CD4-positive, CD25-positive, alpha-beta regulatory T cell (primary cell): ENCODE measurements around the gene CATSPERD. TPM values are rescaled to one million over a fixed set of nuclear protein-coding genes. Genes with fewer than 3 reads are reported as not detected.

Experiments used
- ATAC-seq, 2 donors: fragments of 150-1000 bp; cut with Tn5 transposase; one replicate each; pipeline ENCODE4 v1.10.0; 2021; ENCODE audit warnings: low read depth in 2 of 2, moderate number of reproducible peaks in 2 of 2, moderate library complexity in 1 of 2
- DNase-seq, 3 donors: peaks; one replicate each; pipeline versions ENCODE4 v3.0.0 to v3.0.0-alpha.2; 2012 to 2022; ENCODE audit warnings: mixed read lengths in 1 of 3
- H3K27ac ChIP-seq: one replicate; pipeline ENCODE4 v1.7.0; 2013; ENCODE audit warnings: mild to moderate bottlenecking, low read length; ENCODE audit not compliant: insufficient read depth, poor library complexity, severe bottlenecking
- H3K27me3 ChIP-seq: one replicate; pipeline ENCODE4 v1.7.0; 2013; ENCODE audit warnings: low read length; ENCODE audit not compliant: control insufficient read depth, insufficient read depth
- H3K36me3 ChIP-seq: one replicate; pipeline ENCODE4 v1.7.0; 2013; ENCODE audit warnings: mild to moderate bottlenecking, low read length, moderate library complexity; ENCODE audit not compliant: control insufficient read depth, insufficient read depth
- H3K4me1 ChIP-seq: 2 replicates; pipeline ENCODE4 v1.7.0; 2013; ENCODE audit warnings: mild to moderate bottlenecking, low read length; ENCODE audit not compliant: insufficient read depth, control insufficient read depth, poor library complexity, severe bottlenecking
- H3K4me3 ChIP-seq: one replicate; pipeline ENCODE4 v1.7.0; 2013; ENCODE audit warnings: low read depth, mild to moderate bottlenecking, low read length, moderate library complexity
- H3K9me3 ChIP-seq, 2 experiments: 1 replicate in 1 of 2; 2 replicates in 1 of 2; pipeline ENCODE4 v1.7.0; 2013; ENCODE audit warnings: low read length in 2 of 2, mild to moderate bottlenecking in 1 of 2, moderate library complexity in 1 of 2; ENCODE audit not compliant: control insufficient read depth in 2 of 2
- H3K27ac Mint-ChIP-seq, 3 donors: one replicate each; pipeline ENCODE4 v1.8.0; 2020 to 2022; ENCODE audit warnings: mild to moderate bottlenecking in 3 of 3, mixed read lengths in 3 of 3, moderate library complexity in 2 of 3
- H3K27me3 Mint-ChIP-seq: one replicate; pipeline ENCODE4 v1.8.0; 2022; ENCODE audit warnings: mild to moderate bottlenecking, mixed read lengths
- H3K36me3 Mint-ChIP-seq: one replicate; pipeline ENCODE4 v1.8.0; 2020; ENCODE audit warnings: mixed read lengths
- H3K4me1 Mint-ChIP-seq, 4 donors: one replicate each; pipeline ENCODE4 v1.8.0; 2020 to 2022; ENCODE audit warnings: mixed read lengths in 4 of 4, mild to moderate bottlenecking in 1 of 4
- H3K4me3 Mint-ChIP-seq, 4 donors: one replicate each; pipeline ENCODE4 v1.8.0; 2020 to 2022; ENCODE audit warnings: mild to moderate bottlenecking in 4 of 4, mixed read lengths in 4 of 4, moderate library complexity in 3 of 4
- H3K9me3 Mint-ChIP-seq, 7 donors: one replicate each; pipeline ENCODE4 v1.8.0; 2020 to 2022; ENCODE audit warnings: mixed read lengths in 7 of 7, mild to moderate bottlenecking in 3 of 7, moderate library complexity in 2 of 7
- polyA plus RNA-seq, 4 donors: library from polyadenylated mRNA; unstranded; fragments of 300-500 nt; fragmentation: Illumina TruSeq; gene quantifications; one replicate each; pipeline ENCODE4 v1.2.3, GENCODE V29; 2021
- total RNA-seq: library from RNA; stranded (reverse); gene quantifications from one replicate; pipeline ENCODE4 v1.2.3, GENCODE V29; 2022

The CATSPERD gene
- total and polyA plus RNA-seq, 5 donors from 2014 or later, result 0.17 TPM; not detected in 4

- ATAC-seq, result no peak
- no peaks in the 10 kb centered on the region for H3K27me3 ChIP-seq
Observed at GRCh38 chr19:5706876-5707573, 13.4 kb upstream of the CATSPERD start.

GRCh38 chr19:5707576-5708575 is 12.6 kb upstream of the CATSPERD start:
- no peak overlapping the region for H3K4me3 ChIP-seq
- H3K4me1 Mint-ChIP-seq, result peaks cover 0 to 2% (median 0%) of the 10 kb centered on the region in 4 donors
- no peaks in the 10 kb centered on the region for H3K27me3 Mint-ChIP-seq
- no peak overlapping the region for H3K27ac ChIP-seq
- no peak overlapping the region for H3K4me3 Mint-ChIP-seq
- H3K4me1 ChIP-seq, result no peaks in the 10 kb centered on the region
- no peaks in the 10 kb centered on the region for H3K9me3 Mint-ChIP-seq
- peaks cover 50% of the 10 kb centered on the region for H3K36me3 ChIP-seq
- no peaks in the 10 kb centered on the region for H3K27me3 ChIP-seq
- peaks cover 13% of the 10 kb centered on the region for H3K36me3 Mint-ChIP-seq
- DNase-seq, result no peak
- no peaks in the 10 kb centered on the region for H3K9me3 ChIP-seq
- peak in 1 of 2 donors; percentile 30 for ATAC-seq
- H3K27ac Mint-ChIP-seq, result peak overlapping the region in 1 of 3 donors; percentile 90

More at GRCh38 chr19:5706876-5707573, 13.4 kb upstream of the CATSPERD start:
- H3K36me3 Mint-ChIP-seq, result peaks cover 10% of the 10 kb centered on the region
- H3K9me3 ChIP-seq, result no peaks in the 10 kb centered on the region
- H3K36me3 ChIP-seq, result peaks cover 44% of the 10 kb centered on the region
- no peaks in the 10 kb centered on the region for H3K4me1 ChIP-seq
- peaks cover 0 to 2% (median 0%) of the 10 kb centered on the region in 4 donors for H3K4me1 Mint-ChIP-seq
- no peaks in the 10 kb centered on the region for H3K9me3 Mint-ChIP-seq
- no peak overlapping the region for H3K27ac ChIP-seq
- no peaks in the 10 kb centered on the region for H3K27me3 Mint-ChIP-seq
- peak overlapping the region in 1 of 4 donors; percentile 32 for H3K4me3 Mint-ChIP-seq
- peak overlapping the region in 2 of 3 donors; percentile 31 to 90 for H3K27ac Mint-ChIP-seq
- no peak for DNase-seq
- no peak overlapping the region for H3K4me3 ChIP-seq

GRCh38 chr19:5711025-5711424 is 9.4 kb upstream of the CATSPERD start:
- Mint-ChIP-seq H3K36me3 (peaks cover 10% of the 10 kb centered on the region), H3K9me3 (no peaks in the 10 kb centered on the region), H3K27me3 (no peaks in the 10 kb centered on the region), H3K4me3 (no peak overlapping the region), H3K4me1 (peaks cover 4 to 5% (median 5%) of the 10 kb centered on the region in 4 donors), H3K27ac (no peak overlapping the region)
- H3K4me1 ChIP-seq, result no peaks in the 10 kb centered on the region
- no peaks in the 10 kb centered on the region for H3K9me3 ChIP-seq
- H3K27ac ChIP-seq, result no peak overlapping the region
- no peak overlapping the region for H3K4me3 ChIP-seq
- ATAC-seq (no peak), DNase-seq (no peak)
- no peaks in the 10 kb centered on the region for H3K27me3 ChIP-seq
- peaks cover 51% of the 10 kb centered on the region for H3K36me3 ChIP-seq

GRCh38 chr19:5711713-5712161 is 8.7 kb upstream of the CATSPERD start:
- Histone ChIP-seq H3K36me3 (peaks cover 44% of the 10 kb centered on the region), H3K4me3 (no peak overlapping the region), H3K27me3 (no peaks in the 10 kb centered on the region), H3K27ac (no peak overlapping the region), H3K4me1 (no peaks in the 10 kb centered on the region), H3K9me3 (no peaks in the 10 kb centered on the region)
- Mint-ChIP-seq H3K4me3 (no peak overlapping the region), H3K27ac (no peak overlapping the region), H3K36me3 (peaks cover 7% of the 10 kb centered on the region), H3K4me1 (peaks cover 4 to 6% (median 5%) of the 10 kb centered on the region in 4 donors), H3K9me3 (no peaks in the 10 kb centered on the region), H3K27me3 (no peaks in the 10 kb centered on the region)
- ATAC-seq (no peak), DNase-seq (no peak)

GRCh38 chr19:5713228-5713627 is 7.2 kb upstream of the CATSPERD start:
- Mint-ChIP-seq H3K4me3 (no peak overlapping the region), H3K4me1 (peaks cover 4 to 18% (median 13%) of the 10 kb centered on the region in 4 donors), H3K9me3 (no peaks in the 10 kb centered on the region), H3K27ac (no peak overlapping the region), H3K27me3 (no peaks in the 10 kb centered on the region), H3K36me3 (peaks cover 6% of the 10 kb centered on the region)
- peaks cover 12% of the 10 kb centered on the region for H3K4me1 ChIP-seq
- no peaks in the 10 kb centered on the region for H3K27me3 ChIP-seq
- H3K4me3 ChIP-seq, result no peak overlapping the region
- no peak overlapping the region for H3K27ac ChIP-seq
- no peak for ATAC-seq
- H3K36me3 ChIP-seq, result peaks cover 37% of the 10 kb centered on the region
- no peaks in the 10 kb centered on the region for H3K9me3 ChIP-seq
- DNase-seq, result no peak

GRCh38 chr19:5714816-5715215 is 5.6 kb upstream of the CATSPERD start:
- Mint-ChIP-seq H3K27ac (no peak overlapping the region), H3K4me3 (no peak overlapping the region), H3K27me3 (no peaks in the 10 kb centered on the region), H3K4me1 (peaks cover 4 to 31% (median 24%) of the 10 kb centered on the region in 4 donors), H3K9me3 (no peaks in the 10 kb centered on the region), H3K36me3 (peaks cover 6% of the 10 kb centered on the region)
- Histone ChIP-seq H3K9me3 (no peaks in the 10 kb centered on the region), H3K27ac (no peak overlapping the region), H3K4me3 (no peak overlapping the region), H3K4me1 (peaks cover 25% of the 10 kb centered on the region), H3K36me3 (peaks cover 34% of the 10 kb centered on the region), H3K27me3 (no peaks in the 10 kb centered on the region)
- ATAC-seq, result no peak
- DNase-seq, result no peak

- Histone ChIP-seq H3K4me1 (peaks cover 25% of the 10 kb centered on the region), H3K4me3 (no peak overlapping the region), H3K36me3 (peaks cover 15% of the 10 kb centered on the region), H3K9me3 (no peaks in the 10 kb centered on the region), H3K27ac (peak overlapping the region; percentile 29), H3K27me3 (no peaks in the 10 kb centered on the region)
- no peak for ATAC-seq
- no peak for DNase-seq
- Mint-ChIP-seq H3K9me3 (no peaks in the 10 kb centered on the region), H3K27ac (peak overlapping the region; percentile 77 to 92 (median 89)), H3K27me3 (peaks cover 6% of the 10 kb centered on the region), H3K4me3 (peak overlapping the region; percentile 79 to 92 (median 86)), H3K36me3 (peaks cover 4% of the 10 kb centered on the region), H3K4me1 (peaks cover 4 to 40% (median 29%) of the 10 kb centered on the region in 4 donors)
Observed at GRCh38 chr19:5717215-5717935, 3.1 kb upstream of the CATSPERD start.
